ENCODE results near the gene ARHGEF19. TPM values are rescaled to one million over a fixed set of nuclear protein-coding genes. Genes with fewer than 3 reads are reported as not detected.

Gene ARHGEF19
- total RNA-seq, 3 donors from 2014 or later: 5.3 to 13.3 (median 9.0) TPM

DNA sequence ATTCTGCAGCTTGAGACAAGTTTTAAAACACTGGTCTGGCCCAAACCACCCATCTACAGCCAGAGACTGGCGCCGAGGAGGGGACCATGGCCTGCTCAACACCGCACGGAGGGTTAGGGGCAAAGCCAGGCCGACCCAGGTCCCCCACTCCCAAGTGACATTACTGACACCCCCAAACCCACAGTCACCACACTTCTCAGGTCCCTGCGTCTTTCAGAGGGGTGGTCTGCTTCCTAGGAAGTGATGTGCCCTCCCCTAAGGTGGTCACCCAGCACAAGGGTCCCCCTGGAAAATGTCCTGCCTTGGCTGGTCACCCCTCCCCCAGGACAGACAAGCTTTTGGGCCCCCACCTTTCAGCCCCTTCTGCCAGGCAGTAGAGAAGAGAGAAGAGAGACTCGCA lies 35.8 kb downstream of the ARHGEF19 start:
- ATAC-seq (no peak), DNase-seq (no peak)
- intact Hi-C loops (cut with DNase I, micrococcal nuclease): no loop called here
- Histone ChIP-seq H3K36me3 (ENCODE audit: low read depth) (no peaks in the 10 kb centered on the region), H3K4me3 (no peak overlapping the region), H3K9me3 (no peaks in the 10 kb centered on the region), H3K4me1 (ENCODE audit: low read depth) (peaks cover 51% of the 10 kb centered on the region)
- TF ChIP-seq, protein P1, sequence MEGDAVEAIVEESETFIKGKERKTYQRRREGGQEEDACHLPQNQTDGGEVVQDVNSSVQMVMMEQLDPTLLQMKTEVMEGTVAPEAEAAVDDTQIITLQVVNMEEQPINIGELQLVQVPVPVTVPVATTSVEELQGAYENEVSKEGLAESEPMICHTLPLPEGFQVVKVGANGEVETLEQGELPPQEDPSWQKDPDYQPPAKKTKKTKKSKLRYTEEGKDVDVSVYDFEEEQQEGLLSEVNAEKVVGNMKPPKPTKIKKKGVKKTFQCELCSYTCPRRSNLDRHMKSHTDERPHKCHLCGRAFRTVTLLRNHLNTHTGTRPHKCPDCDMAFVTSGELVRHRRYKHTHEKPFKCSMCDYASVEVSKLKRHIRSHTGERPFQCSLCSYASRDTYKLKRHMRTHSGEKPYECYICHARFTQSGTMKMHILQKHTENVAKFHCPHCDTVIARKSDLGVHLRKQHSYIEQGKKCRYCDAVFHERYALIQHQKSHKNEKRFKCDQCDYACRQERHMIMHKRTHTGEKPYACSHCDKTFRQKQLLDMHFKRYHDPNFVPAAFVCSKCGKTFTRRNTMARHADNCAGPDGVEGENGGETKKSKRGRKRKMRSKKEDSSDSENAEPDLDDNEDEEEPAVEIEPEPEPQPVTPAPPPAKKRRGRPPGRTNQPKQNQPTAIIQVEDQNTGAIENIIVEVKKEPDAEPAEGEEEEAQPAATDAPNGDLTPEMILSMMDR (IDR thresholded peaks at IDR 0.05): no peak

DNA sequence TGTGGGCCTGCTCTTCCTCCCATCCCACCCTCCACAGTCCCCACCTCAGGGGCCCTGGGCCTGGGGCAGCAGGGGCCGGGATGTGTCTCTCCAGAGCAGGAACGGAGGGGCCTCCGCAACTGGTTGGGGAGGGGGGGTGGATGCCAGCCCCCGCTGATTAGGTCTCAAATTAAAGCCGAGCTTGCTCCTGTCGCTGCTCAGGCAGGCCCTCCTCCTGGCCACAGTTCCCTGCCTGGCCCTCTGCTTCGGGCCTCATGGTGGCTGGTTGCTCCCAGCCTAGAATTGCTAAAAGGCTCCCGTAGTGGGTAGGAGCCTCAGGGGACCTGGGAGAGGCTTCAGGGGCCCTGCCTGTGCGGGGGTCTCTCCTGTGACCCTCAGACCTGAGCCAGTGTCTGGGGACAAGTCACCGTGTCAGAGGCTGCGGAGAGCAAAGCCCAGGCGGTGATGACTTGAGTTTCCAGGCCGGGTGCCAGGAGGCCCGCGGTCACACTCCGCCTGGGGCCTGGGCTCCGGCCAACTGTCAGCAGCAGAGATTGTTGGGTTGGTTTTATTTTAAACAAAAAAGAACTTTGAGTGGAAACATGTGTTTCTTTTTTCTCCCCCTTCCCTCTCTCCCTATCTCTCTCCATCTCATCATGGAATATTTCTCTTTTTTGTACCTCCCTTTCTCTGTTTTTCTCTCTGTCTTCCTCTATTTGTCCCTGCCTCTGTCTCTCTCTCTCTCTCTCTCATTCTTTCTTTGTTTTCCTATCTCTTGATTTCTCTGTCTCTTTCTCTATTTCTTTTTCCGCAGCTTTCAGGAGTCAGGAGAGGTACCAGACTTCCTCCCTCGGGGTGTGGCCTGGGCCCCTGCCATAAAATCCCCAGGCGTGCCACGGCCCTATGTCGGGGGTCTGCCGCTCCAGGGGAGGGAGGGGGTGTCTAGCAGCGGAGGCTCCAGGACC lies 36.6 kb downstream of the ARHGEF19 start:
- no peak overlapping the region for H3K4me3 ChIP-seq
- TF ChIP-seq, protein P1 (IDR thresholded peaks at IDR 0.05): no peak
- intact Hi-C loops (cut with DNase I, micrococcal nuclease): no loop called here
- H3K36me3 ChIP-seq (ENCODE audit: low read depth): no peaks in the 10 kb centered on the region
- peaks cover 54% of the 10 kb centered on the region for H3K4me1 ChIP-seq (ENCODE audit: low read depth)
- no peaks in the 10 kb centered on the region for H3K9me3 ChIP-seq
- DNase-seq (peak; percentile 83 to 87 (median 83)), ATAC-seq (peak; percentile 33)

DNA sequence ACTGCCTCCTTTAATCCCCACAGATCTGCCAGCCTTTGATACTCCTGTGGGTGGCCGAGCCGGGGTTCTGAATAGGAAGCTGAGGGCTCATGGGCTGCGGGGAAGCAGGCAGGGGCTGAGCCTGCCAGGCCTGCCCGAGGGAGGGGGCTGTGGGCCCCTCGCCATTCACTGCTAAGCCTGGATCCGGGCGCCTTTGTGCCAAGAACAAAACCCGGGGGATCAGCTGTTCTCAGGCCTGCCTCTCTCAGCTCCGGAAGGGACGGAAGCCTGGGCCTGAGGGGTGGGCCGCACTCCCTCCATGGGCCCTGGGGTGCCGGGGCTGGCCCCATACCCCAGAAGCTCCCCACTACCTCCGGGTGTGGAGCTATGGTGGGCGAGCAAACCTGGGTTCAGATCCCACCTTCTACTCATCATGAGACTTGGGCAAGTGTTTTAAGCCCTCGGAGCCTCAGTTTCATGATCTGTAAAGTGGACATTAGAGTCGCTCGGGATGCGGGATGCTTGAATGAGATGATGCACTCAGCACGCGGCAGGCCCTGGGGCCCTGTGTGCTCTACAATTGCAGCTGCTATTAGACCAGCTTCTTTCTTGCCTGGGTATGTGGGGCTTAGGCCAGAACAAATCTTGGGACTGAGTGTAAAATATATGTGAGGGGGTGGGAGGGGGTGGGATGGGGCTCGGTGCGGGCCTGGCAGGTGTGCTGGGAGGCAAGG lies 37.4 kb downstream of the ARHGEF19 start:
- intact Hi-C loops (cut with DNase I, micrococcal nuclease): no loop called here
- no peak for DNase-seq
- Histone ChIP-seq H3K36me3 (ENCODE audit: low read depth) (no peaks in the 10 kb centered on the region), H3K9me3 (no peaks in the 10 kb centered on the region), H3K4me1 (ENCODE audit: low read depth) (peaks cover 54% of the 10 kb centered on the region), H3K4me3 (no peak overlapping the region)
- no peak for ATAC-seq
- TF ChIP-seq, protein P1 (IDR thresholded peaks at IDR 0.05): no peak

DNA sequence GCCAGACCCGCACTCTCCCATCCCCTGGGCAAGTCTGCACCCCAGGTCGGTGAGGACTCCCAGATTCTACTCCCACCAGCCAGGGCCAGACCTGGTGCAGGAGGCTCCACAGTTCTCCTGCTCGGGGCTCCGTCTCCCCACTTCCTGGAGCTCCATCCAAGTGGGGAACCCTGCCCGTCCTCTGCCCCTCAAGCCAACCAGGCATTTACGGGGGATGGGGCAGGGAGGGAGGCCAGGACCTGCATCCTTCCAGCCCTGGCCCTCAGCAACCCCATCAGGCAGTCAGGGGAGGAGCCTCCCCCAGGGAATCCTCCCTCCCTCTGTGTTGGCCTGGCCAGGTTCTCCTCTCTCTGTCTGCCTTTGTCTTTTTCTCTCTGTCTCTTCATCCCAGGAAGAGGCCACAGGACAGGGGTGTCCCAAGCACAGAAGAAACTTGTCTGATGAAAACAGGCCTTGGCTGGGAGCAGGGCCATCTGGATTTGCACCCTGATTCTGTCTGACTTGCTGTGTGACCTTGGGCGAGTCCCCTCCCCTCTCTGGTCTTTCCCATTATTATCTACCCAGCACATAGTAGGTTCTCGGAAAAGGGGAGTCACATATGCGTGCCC lies 38.1 kb downstream of the ARHGEF19 start:
- no peak overlapping the region for H3K4me3 ChIP-seq
- peaks cover 54% of the 10 kb centered on the region for H3K4me1 ChIP-seq (ENCODE audit: low read depth)
- intact Hi-C loops (cut with DNase I, micrococcal nuclease): no loop called here
- no peaks in the 10 kb centered on the region for H3K9me3 ChIP-seq
- TF ChIP-seq, protein P1 (IDR thresholded peaks at IDR 0.05): no peak
- no peaks in the 10 kb centered on the region for H3K36me3 ChIP-seq (ENCODE audit: low read depth)
- ATAC-seq: no peak
- DNase-seq: no peak

DNA sequence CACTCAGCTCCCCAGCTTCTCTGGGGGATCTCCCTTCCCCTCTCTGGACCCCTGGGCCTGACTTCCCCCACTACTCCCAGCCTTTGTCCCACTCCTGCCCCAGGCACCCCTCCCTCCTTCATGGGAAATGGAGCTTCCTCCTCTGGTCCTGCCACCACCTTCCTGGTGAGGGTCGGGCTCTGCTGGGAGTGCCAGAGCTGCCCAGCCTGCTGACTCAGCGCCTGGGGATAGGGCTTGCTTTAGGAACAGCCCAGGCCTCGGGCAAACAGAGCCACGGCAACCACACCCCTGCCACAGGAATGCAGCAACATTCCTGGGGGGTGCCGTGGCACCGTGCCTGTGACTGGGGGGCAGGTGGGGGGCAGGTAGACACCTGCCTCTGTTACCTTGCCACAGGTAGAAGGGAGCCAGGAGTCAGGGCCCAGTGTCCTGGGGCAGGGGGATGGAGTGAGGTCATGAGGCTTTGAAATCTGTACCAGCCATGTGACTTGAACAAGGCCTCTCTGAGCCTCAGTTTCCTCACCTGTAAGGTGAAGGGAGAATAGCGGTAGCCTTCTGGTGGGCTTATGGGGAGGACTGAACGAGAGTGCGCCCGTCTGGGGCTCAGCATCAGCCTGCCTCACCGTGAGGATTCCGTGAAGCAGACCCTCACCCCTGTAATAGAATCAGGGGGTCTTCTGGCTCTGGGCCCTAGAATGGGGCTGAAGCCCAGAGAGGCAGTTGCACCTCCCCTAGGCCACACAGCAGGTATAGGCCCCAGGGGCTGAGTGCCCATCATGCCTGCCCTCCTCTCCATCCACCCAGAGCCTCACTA lies 38.8 kb downstream of the ARHGEF19 start:
- peaks cover 55% of the 10 kb centered on the region for H3K4me1 ChIP-seq (ENCODE audit: low read depth)
- no peaks in the 10 kb centered on the region for H3K36me3 ChIP-seq (ENCODE audit: low read depth)
- intact Hi-C loops (cut with DNase I, micrococcal nuclease): no loop called here
- TF ChIP-seq, protein P1 (IDR thresholded peaks at IDR 0.05): no peak
- DNase-seq (peak; percentile 82 to 93 (median 90)), ATAC-seq (peak; percentile 84)
- H3K4me3 ChIP-seq: no peak overlapping the region
- no peaks in the 10 kb centered on the region for H3K9me3 ChIP-seq
